ENCODE results near the gene TMEM203. TPM values are rescaled to one million over a fixed set of nuclear protein-coding genes. Genes with fewer than 3 reads are reported as not detected.

The TMEM203 gene
- total and polyA plus RNA-seq, 2 experiments from 2014 or later, result 32.7 to 53.4 TPM

- H3K4me3 Mint-ChIP-seq, result no peak overlapping the region
- no peaks in the 10 kb centered on the region for H3K9me2 ChIP-seq (ENCODE audit: insufficient read depth)
- no peaks in the 10 kb centered on the region for H3K27me3 ChIP-seq (ENCODE audit: insufficient read depth)
- H3K4me2 ChIP-seq, result no peak overlapping the region
- no peak for ATAC-seq
- no peak for TF ChIP-seq EZH2phosphoT487 (IDR thresholded peaks at IDR 0.05; ENCODE audit: unreplicated experiment)
- TF ChIP-seq EZH2 (IDR thresholded peaks at IDR 0.05; ENCODE audit: low read depth, unreplicated experiment), result no peak
- TF ChIP-seq, protein P1, sequence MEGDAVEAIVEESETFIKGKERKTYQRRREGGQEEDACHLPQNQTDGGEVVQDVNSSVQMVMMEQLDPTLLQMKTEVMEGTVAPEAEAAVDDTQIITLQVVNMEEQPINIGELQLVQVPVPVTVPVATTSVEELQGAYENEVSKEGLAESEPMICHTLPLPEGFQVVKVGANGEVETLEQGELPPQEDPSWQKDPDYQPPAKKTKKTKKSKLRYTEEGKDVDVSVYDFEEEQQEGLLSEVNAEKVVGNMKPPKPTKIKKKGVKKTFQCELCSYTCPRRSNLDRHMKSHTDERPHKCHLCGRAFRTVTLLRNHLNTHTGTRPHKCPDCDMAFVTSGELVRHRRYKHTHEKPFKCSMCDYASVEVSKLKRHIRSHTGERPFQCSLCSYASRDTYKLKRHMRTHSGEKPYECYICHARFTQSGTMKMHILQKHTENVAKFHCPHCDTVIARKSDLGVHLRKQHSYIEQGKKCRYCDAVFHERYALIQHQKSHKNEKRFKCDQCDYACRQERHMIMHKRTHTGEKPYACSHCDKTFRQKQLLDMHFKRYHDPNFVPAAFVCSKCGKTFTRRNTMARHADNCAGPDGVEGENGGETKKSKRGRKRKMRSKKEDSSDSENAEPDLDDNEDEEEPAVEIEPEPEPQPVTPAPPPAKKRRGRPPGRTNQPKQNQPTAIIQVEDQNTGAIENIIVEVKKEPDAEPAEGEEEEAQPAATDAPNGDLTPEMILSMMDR (conservative IDR thresholded peaks at IDR 0.05; ENCODE audit: low read depth in 2 of 2), result no peak
- TF ChIP-seq STAT1 (IDR thresholded peaks at IDR 0.05; ENCODE audit: unreplicated experiment), result no peak
- no peak for TF ChIP-seq ZNF462 (CRISPR knock-in tag; IDR thresholded peaks at IDR 0.05)
- no peak overlapping the region for H3K27ac ChIP-seq (ENCODE audit: low read depth)
- H3K4me1 ChIP-seq (ENCODE audit: insufficient read depth), result no peaks in the 10 kb centered on the region; the same call in 1 of the 2 replicates
- H3K36me3 ChIP-seq (ENCODE audit: insufficient read depth), result no peaks in the 10 kb centered on the region
- H3K4me3 ChIP-seq, result no peak overlapping the region
- H3K27ac Mint-ChIP-seq, result no peak overlapping the region
- no peaks in the 10 kb centered on the region for H3K79me2 ChIP-seq (replicated peaks; ENCODE audit: insufficient read depth)
- no peak overlapping the region for H2AFZ ChIP-seq
- 0 out of 2 replicates have a peak, but pooled peaks cover 6% of the 10 kb centered on the region for H3F3A ChIP-seq (replicated peaks; ENCODE audit: low read depth)
- peaks cover 2% of the 10 kb centered on the region; the same call in 2 of the 3 replicates for H3K4me1 Mint-ChIP-seq
- H3K27me3 Mint-ChIP-seq (ENCODE audit: insufficient read depth, low read depth, poor library complexity), result peaks cover 3% of the 10 kb centered on the region
- DNase-seq (ENCODE audit: low spot score), result no peak
- H3K36me3 Mint-ChIP-seq (ENCODE audit: low read depth), result no peaks in the 10 kb centered on the region
- H4K20me1 ChIP-seq (replicated peaks; ENCODE audit: insufficient read depth), result no peaks in the 10 kb centered on the region
- H3K9me3 Mint-ChIP-seq, result no peaks in the 10 kb centered on the region
Measured at GRCh38 chr9:137228506-137228967, 23.1 kb upstream of the TMEM203 start.
